ENCODE results near the gene GRK4. TPM values are rescaled to one million over a fixed set of nuclear protein-coding genes. Genes with fewer than 3 reads are reported as not detected.

GRK4 gene
- total RNA-seq, 2 donors from 2014 or later, result 7.0 to 8.2 TPM

DNA sequence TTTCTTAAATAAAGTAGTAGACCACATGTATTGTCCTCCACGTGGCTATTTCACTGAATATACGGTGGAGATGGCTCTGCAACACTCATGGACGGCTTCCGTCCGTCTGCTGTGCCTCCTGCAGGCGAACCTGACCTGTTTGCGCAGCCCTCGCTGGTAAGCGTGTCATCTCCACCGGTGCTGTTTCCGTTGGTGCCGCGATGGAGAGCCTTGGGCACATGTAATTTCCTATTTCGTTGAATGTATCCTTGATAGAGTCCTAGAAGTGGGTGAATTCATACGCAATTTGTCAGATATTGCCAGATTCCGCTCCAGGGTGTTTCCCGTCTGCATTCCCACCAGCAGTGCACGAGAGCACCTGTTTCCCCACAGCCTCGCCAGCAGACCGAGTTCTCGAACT is 62.5 kb downstream of the GRK4 start:
- DNase-seq (ENCODE audit: low spot score), result no peak

DNA sequence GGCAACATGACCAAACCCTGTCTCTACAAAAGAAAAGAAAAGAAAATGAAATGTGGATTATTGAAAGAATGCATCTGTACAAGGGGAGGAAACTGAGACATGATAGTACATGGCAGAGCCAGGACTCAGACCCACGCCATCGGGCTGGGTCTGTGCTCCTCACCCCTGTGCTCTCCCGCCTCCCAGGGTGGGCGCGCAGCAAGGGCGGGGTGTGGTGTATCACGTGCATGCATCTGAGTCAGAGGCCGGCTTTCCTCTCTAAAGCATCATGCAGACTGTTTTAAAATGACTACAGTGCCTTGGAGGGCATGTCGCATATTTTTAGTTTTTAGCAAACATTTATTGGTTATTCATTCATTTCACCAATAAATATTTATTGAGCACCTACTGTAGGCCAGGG is 63.2 kb downstream of the GRK4 start:
- Histone ChIP-seq H3K27ac (no peak overlapping the region), H3K4me1 (no peaks in the 10 kb centered on the region), H3K27me3 (no peaks in the 10 kb centered on the region), H3K36me3 (no peaks in the 10 kb centered on the region), H3K4me3 (no peak overlapping the region), H3K9me3 (no peaks in the 10 kb centered on the region)
- TF ChIP-seq, protein P1, sequence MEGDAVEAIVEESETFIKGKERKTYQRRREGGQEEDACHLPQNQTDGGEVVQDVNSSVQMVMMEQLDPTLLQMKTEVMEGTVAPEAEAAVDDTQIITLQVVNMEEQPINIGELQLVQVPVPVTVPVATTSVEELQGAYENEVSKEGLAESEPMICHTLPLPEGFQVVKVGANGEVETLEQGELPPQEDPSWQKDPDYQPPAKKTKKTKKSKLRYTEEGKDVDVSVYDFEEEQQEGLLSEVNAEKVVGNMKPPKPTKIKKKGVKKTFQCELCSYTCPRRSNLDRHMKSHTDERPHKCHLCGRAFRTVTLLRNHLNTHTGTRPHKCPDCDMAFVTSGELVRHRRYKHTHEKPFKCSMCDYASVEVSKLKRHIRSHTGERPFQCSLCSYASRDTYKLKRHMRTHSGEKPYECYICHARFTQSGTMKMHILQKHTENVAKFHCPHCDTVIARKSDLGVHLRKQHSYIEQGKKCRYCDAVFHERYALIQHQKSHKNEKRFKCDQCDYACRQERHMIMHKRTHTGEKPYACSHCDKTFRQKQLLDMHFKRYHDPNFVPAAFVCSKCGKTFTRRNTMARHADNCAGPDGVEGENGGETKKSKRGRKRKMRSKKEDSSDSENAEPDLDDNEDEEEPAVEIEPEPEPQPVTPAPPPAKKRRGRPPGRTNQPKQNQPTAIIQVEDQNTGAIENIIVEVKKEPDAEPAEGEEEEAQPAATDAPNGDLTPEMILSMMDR (IDR thresholded peaks at IDR 0.05), result no peak
- no peak for DNase-seq (ENCODE audit: low spot score)

More for the DNA sequence above, 62.5 kb downstream of the GRK4 start:
- Histone ChIP-seq H3K4me3 (no peak overlapping the region), H3K36me3 (no peaks in the 10 kb centered on the region), H3K27ac (no peak overlapping the region), H3K27me3 (no peaks in the 10 kb centered on the region), H3K4me1 (no peaks in the 10 kb centered on the region), H3K9me3 (no peaks in the 10 kb centered on the region)
- TF ChIP-seq, protein P1 (IDR thresholded peaks at IDR 0.05), result no peak

DNA sequence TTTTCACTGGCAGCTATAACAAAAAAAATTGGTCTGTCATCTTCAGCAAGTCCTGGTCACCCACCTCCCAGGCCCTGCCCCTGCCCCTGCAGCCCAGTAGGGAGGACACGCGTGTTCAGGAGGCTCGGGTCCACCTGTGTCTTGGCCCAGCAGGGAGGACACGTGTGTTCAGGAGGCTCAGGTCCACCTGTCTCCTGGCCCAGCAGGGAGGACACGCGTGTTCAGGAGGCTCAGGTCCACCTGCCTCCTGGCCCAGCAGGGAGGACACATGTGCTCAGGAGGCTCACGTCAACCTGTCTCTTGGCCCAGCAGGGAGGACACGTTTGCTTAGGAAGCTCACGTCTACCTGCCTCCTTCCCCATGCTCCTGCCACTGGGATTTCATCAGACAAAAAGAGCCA is 66.1 kb downstream of the GRK4 start:
- H3K36me3 ChIP-seq, result no peaks in the 10 kb centered on the region
- no peak overlapping the region for H3K4me3 ChIP-seq
- TF ChIP-seq, protein P1 (IDR thresholded peaks at IDR 0.05), result no peak
- H3K27me3 ChIP-seq, result no peaks in the 10 kb centered on the region
- H3K27ac ChIP-seq, result no peak overlapping the region
- H3K4me1 ChIP-seq, result no peaks in the 10 kb centered on the region
- no peak for DNase-seq (ENCODE audit: low spot score)
- no peaks in the 10 kb centered on the region for H3K9me3 ChIP-seq

DNA sequence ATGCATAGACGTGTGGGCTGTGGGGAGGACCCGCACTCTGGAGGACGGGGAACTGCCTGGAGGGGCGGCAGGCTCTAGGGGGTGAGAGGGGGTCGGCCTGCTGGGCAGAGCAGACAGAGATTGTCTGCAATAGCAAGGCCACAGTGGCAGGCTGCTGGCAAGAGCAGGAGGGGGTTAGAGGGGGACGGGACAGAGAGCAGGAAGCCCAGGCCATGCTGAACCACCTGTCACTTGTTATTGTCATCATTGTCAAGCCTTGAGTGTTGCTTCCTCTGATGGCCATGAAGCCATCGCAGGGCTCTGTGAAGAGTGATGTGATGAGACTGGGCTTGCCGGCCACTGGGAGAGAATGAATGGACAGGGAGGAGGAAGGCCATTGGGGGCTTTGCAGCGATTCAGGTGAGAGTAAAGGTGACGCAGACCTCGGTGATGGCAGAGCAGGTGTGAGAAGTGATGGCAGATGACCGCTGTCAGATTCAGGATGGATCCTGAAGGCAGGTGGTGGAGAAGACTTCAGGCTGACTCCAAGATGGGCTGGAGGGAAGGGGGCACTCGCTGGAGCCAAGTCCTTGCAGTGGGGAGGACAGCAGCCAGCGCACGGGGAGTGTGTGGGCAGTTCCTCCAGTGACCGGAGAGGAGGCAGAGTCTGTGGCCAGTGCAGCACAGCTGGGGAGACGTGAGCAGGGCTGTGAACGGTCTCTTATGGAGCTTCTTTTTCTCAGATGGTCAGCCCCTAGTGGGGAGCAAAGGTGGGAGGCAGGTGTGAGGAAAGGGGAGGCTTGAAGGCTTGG is 67.4 kb downstream of the GRK4 start:
- Histone ChIP-seq H3K4me1 (no peaks in the 10 kb centered on the region), H3K9me3 (no peaks in the 10 kb centered on the region), H3K27ac (no peak overlapping the region), H3K36me3 (no peaks in the 10 kb centered on the region), H3K4me3 (no peak overlapping the region), H3K27me3 (no peaks in the 10 kb centered on the region)
- no peak for DNase-seq (ENCODE audit: low spot score)
- TF ChIP-seq, protein P1 (IDR thresholded peaks at IDR 0.05), result no peak

DNA sequence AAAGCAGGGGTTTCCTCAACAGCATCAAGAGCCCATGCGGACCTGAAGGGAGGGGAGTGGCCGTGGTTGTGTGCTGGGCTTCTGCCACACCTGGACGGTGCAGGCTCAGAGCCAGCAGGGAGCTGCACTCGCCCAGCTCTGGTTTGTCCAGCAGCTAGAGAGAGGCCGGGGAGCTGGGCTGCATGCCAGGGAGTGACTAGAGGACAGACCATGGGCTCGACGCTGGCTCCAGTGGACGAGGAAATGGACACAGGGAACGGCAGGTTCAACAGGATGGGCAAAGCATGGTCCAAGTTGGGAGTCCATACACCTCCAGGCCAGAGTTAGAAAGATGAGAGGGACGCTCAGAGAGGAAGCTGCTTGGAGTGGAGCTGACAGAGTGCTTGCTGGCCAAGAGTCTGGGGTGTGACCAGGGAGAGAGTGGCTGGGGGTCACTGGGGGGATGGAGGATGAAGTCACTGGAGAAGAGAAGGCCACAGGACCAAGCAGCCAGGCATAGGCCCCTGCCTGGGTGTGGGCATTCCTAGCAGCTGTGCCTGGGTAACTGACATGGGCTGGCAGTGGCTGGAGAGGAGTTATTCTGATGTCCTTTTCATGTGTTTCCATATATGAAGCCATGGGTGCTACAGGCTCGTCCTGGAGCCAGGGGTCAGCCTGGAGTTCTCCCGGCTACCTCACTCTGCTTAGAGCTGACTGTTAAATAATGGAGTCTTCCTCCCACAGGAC is 68.1 kb downstream of the GRK4 start:
- Histone ChIP-seq H3K27ac (no peak overlapping the region), H3K4me3 (no peak overlapping the region), H3K36me3 (no peaks in the 10 kb centered on the region), H3K27me3 (no peaks in the 10 kb centered on the region), H3K4me1 (no peaks in the 10 kb centered on the region), H3K9me3 (no peaks in the 10 kb centered on the region)
- no peak for DNase-seq (ENCODE audit: low spot score)
- TF ChIP-seq, protein P1 (IDR thresholded peaks at IDR 0.05), result no peak
